WTC11 (cell line): ENCODE data around the gene TMEM245. TPM values are rescaled to one million over a fixed set of nuclear protein-coding genes. Genes with fewer than 3 reads are reported as not detected.

Experiments
- ATAC-seq: fragments of 200-7000 bp; cut with Tn5 transposase; 2 replicates; pipeline ENCODE4 v1.10.0; 2021; ENCODE audit warnings: mild to moderate bottlenecking, moderate library complexity
- CTCF ChIA-PET: fragments of 300-600 bp; sonication (Branson Sonifier 250); formaldehyde crosslinking; loops from one replicate; lab custom pipeline; 2021; ENCODE audit warnings: antibody characterized with exemption; lab: Charles Lee
- POLR2A ChIA-PET: fragments of 350-600 bp; sonication (Branson Sonifier 250); formaldehyde crosslinking; loops from one replicate; lab custom pipeline; 2021; ENCODE audit warnings: antibody characterized with exemption; lab: Charles Lee
- DNase-seq: peaks from one replicate; pipeline ENCODE4 v3.0.0; 2021; ENCODE audit warnings: low spot score
- H3K27ac Mint-ChIP-seq: 2 replicates; pipeline ENCODE4 v1.8.0; 2021; ENCODE audit warnings: mixed read lengths
- H3K27me3 Mint-ChIP-seq: 2 replicates; pipeline ENCODE4 v1.8.0; 2021; ENCODE audit warnings: low read depth, mild to moderate bottlenecking, moderate library complexity, mixed read lengths
- H3K36me3 Mint-ChIP-seq: 2 replicates; pipeline ENCODE4 v1.8.0; 2021; ENCODE audit warnings: mixed read lengths
- H3K4me1 Mint-ChIP-seq: 2 replicates; pipeline ENCODE4 v1.8.0; 2022; ENCODE audit warnings: mixed read lengths
- H3K4me3 Mint-ChIP-seq: 2 replicates; pipeline ENCODE4 v1.8.0; 2021; ENCODE audit warnings: mild to moderate bottlenecking, moderate library complexity, mixed read lengths
- H3K9me3 Mint-ChIP-seq: 2 replicates; pipeline ENCODE4 v1.8.0; 2021; ENCODE audit warnings: mixed read lengths
- ATF2 ChIP-seq: sonication (generic); formaldehyde crosslinking; IDR thresholded peaks from 2 replicates; pipeline ENCODE4 v1.8.1; 2022; ENCODE audit warnings: low read depth, missing genetic modification reagents, borderline replicate concordance
- E2F5 ChIP-seq: sonication (generic); formaldehyde crosslinking; IDR thresholded peaks from 2 replicates; pipeline ENCODE4 v1.8.1; 2022; ENCODE audit warnings: mild to moderate bottlenecking, moderate library complexity, missing genetic modification reagents
- ETV6 ChIP-seq: sonication (generic); formaldehyde crosslinking; IDR thresholded peaks from 2 replicates; pipeline ENCODE4 v1.8.1; 2022; ENCODE audit warnings: mild to moderate bottlenecking, missing genetic modification reagents
- HMGA2 ChIP-seq: fragments of 250-450 bp; sonication (Bioruptor Pico); IDR thresholded peaks from 2 replicates; pipeline ENCODE4 v1.4.0; 2021; ENCODE audit warnings: mild to moderate bottlenecking, moderate library complexity
- HMGXB4 ChIP-seq: sonication (generic); formaldehyde crosslinking; IDR thresholded peaks from 2 replicates; pipeline ENCODE4 v1.8.1; 2023; ENCODE audit warnings: mild to moderate bottlenecking, moderate library complexity, missing genetic modification reagents
- OVOL2 ChIP-seq: fragments of 250-450 bp; sonication (Bioruptor Pico); IDR thresholded peaks from 2 replicates; pipeline ENCODE4 v1.9.0; 2021; ENCODE audit warnings: mild to moderate bottlenecking, borderline replicate concordance
- PRRX2 ChIP-seq: fragments of 250-450 bp; sonication (Bioruptor Pico); IDR thresholded peaks from 2 replicates; pipeline ENCODE4 v1.8.0; 2021; ENCODE audit warnings: mild to moderate bottlenecking
- SMAD4 ChIP-seq: sonication (generic); formaldehyde crosslinking; IDR thresholded peaks from 2 replicates; pipeline ENCODE4 v1.8.0; 2022; ENCODE audit warnings: mild to moderate bottlenecking, missing genetic modification reagents
- SOX15 ChIP-seq: fragments of 250-450 bp; sonication (Bioruptor Pico); IDR thresholded peaks from 2 replicates; pipeline ENCODE4 v1.9.0; 2021; ENCODE audit warnings: mild to moderate bottlenecking
- TCF7 ChIP-seq: sonication (generic); formaldehyde crosslinking; IDR thresholded peaks from 2 replicates; pipeline ENCODE4 v1.8.0; 2022; ENCODE audit warnings: mild to moderate bottlenecking, low read depth, missing genetic modification reagents, moderate library complexity
- ZBTB21 ChIP-seq: sonication (generic); formaldehyde crosslinking; IDR thresholded peaks from 2 replicates; pipeline ENCODE4 v1.8.1; 2023; ENCODE audit warnings: mild to moderate bottlenecking, missing genetic modification reagents, borderline replicate concordance
- ZMAT4 ChIP-seq: fragments of 250-450 bp; sonication (Bioruptor Pico); IDR thresholded peaks from 2 replicates; pipeline ENCODE4 v1.9.0; 2021; ENCODE audit warnings: mild to moderate bottlenecking
- ZNF219 ChIP-seq: sonication (generic); formaldehyde crosslinking; IDR thresholded peaks from 2 replicates; pipeline ENCODE4 v1.8.0; 2023; ENCODE audit warnings: missing genetic modification reagents, mild to moderate bottlenecking, borderline replicate concordance
- ZNF317 ChIP-seq: sonication (generic); formaldehyde crosslinking; IDR thresholded peaks from 2 replicates; pipeline ENCODE4 v1.8.1; 2023; ENCODE audit warnings: low read depth, mild to moderate bottlenecking, moderate library complexity, missing genetic modification reagents, borderline replicate concordance
- ZNF423 ChIP-seq: fragments of 250-450 bp; sonication (Bioruptor Pico); IDR thresholded peaks from 2 replicates; pipeline ENCODE4 v2.1.2; 2022; ENCODE audit warnings: mild to moderate bottlenecking, moderate library complexity
- total RNA-seq: library from RNA; stranded (reverse); gene quantifications from 3 replicates; pipeline ENCODE4 v1.2.3, GENCODE V29; 2021
- TF ChIP-seq, protein P1 (sequence below): sonication (generic); formaldehyde crosslinking; IDR thresholded peaks from 2 replicates; pipeline ENCODE4 v1.8.1; 2023; ENCODE audit warnings: mild to moderate bottlenecking, missing genetic modification reagents, borderline replicate concordance
- TF ChIP-seq, protein P2 (sequence below): sonication (generic); formaldehyde crosslinking; IDR thresholded peaks from 2 replicates; pipeline ENCODE4 v1.8.0; 2022; ENCODE audit warnings: missing genetic modification reagents
- TF ChIP-seq, protein P3 (sequence below): sonication (generic); formaldehyde crosslinking; IDR thresholded peaks from 2 replicates; pipeline ENCODE4 v1.8.0; 2022; ENCODE audit warnings: mild to moderate bottlenecking, missing genetic modification reagents
- TF ChIP-seq, protein P4 (sequence below): sonication (generic); formaldehyde crosslinking; IDR thresholded peaks from 2 replicates; pipeline ENCODE4 v1.8.1; 2023; ENCODE audit warnings: mild to moderate bottlenecking, missing genetic modification reagents

Gene TMEM245
- total RNA-seq, 1 experiment from 2014 or later = 40.8 TPM

- peaks cover 9% of the 10 kb centered on the region for H3K4me1 Mint-ChIP-seq
- peaks cover 7% of the 10 kb centered on the region; the same call in 1 of the 2 replicates for H3K36me3 Mint-ChIP-seq
- H3K27me3 Mint-ChIP-seq = peaks cover 38% of the 10 kb centered on the region
- H3K4me3 Mint-ChIP-seq = no peak overlapping the region
- DNase-seq = no peak
- ChIA-PET POLR2A (no interaction called here), CTCF (no interaction called here)
- TF ChIP-seq, protein P1, sequence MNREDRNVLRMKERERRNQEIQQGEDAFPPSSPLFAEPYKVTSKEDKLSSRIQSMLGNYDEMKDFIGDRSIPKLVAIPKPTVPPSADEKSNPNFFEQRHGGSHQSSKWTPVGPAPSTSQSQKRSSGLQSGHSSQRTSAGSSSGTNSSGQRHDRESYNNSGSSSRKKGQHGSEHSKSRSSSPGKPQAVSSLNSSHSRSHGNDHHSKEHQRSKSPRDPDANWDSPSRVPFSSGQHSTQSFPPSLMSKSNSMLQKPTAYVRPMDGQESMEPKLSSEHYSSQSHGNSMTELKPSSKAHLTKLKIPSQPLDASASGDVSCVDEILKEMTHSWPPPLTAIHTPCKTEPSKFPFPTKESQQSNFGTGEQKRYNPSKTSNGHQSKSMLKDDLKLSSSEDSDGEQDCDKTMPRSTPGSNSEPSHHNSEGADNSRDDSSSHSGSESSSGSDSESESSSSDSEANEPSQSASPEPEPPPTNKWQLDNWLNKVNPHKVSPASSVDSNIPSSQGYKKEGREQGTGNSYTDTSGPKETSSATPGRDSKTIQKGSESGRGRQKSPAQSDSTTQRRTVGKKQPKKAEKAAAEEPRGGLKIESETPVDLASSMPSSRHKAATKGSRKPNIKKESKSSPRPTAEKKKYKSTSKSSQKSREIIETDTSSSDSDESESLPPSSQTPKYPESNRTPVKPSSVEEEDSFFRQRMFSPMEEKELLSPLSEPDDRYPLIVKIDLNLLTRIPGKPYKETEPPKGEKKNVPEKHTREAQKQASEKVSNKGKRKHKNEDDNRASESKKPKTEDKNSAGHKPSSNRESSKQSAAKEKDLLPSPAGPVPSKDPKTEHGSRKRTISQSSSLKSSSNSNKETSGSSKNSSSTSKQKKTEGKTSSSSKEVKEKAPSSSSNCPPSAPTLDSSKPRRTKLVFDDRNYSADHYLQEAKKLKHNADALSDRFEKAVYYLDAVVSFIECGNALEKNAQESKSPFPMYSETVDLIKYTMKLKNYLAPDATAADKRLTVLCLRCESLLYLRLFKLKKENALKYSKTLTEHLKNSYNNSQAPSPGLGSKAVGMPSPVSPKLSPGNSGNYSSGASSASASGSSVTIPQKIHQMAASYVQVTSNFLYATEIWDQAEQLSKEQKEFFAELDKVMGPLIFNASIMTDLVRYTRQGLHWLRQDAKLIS = no peak
- TF ChIP-seq OVOL2 (no peak), ZNF219 (CRISPR knock-in tag) (no peak), PRRX2 (CRISPR knock-in tag) (no peak), HMGXB4 (CRISPR knock-in tag) (no peak), SOX15 (no peak), HMGA2 (no peak), ZBTB21 (CRISPR knock-in tag) (no peak), E2F5 (no peak), TCF7 (CRISPR knock-in tag) (no peak), ZNF423 (CRISPR knock-in tag) (no peak), ZNF317 (no peak), SMAD4 (no peak), ETV6 (CRISPR knock-in tag) (no peak)
- TF ChIP-seq, protein P2, sequence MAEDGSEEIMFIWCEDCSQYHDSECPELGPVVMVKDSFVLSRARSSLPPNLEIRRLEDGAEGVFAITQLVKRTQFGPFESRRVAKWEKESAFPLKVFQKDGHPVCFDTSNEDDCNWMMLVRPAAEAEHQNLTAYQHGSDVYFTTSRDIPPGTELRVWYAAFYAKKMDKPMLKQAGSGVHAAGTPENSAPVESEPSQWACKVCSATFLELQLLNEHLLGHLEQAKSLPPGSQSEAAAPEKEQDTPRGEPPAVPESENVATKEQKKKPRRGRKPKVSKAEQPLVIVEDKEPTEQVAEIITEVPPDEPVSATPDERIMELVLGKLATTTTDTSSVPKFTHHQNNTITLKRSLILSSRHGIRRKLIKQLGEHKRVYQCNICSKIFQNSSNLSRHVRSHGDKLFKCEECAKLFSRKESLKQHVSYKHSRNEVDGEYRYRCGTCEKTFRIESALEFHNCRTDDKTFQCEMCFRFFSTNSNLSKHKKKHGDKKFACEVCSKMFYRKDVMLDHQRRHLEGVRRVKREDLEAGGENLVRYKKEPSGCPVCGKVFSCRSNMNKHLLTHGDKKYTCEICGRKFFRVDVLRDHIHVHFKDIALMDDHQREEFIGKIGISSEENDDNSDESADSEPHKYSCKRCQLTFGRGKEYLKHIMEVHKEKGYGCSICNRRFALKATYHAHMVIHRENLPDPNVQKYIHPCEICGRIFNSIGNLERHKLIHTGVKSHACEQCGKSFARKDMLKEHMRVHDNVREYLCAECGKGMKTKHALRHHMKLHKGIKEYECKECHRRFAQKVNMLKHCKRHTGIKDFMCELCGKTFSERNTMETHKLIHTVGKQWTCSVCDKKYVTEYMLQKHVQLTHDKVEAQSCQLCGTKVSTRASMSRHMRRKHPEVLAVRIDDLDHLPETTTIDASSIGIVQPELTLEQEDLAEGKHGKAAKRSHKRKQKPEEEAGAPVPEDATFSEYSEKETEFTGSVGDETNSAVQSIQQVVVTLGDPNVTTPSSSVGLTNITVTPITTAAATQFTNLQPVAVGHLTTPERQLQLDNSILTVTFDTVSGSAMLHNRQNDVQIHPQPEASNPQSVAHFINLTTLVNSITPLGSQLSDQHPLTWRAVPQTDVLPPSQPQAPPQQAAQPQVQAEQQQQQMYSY (CRISPR knock-in tag) = no peak
- TF ChIP-seq, protein P3, sequence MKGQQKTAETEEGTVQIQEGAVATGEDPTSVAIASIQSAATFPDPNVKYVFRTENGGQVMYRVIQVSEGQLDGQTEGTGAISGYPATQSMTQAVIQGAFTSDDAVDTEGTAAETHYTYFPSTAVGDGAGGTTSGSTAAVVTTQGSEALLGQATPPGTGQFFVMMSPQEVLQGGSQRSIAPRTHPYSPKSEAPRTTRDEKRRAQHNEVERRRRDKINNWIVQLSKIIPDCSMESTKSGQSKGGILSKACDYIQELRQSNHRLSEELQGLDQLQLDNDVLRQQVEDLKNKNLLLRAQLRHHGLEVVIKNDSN (CRISPR knock-in tag) = no peak
- peaks cover 11% of the 10 kb centered on the region for H3K9me3 Mint-ChIP-seq
- H3K27ac Mint-ChIP-seq = no peak overlapping the region
- ATAC-seq = no peak
These were observed 43.4 kb upstream of the TMEM245 start for GRCh38 chr9:109163194-109163593.

GRCh38 chr9:109162677-109163076 is 42.9 kb upstream of the TMEM245 start:
- Mint-ChIP-seq H3K4me3 (no peak overlapping the region), H3K9me3 (peaks cover 11% of the 10 kb centered on the region), H3K27me3 (peaks cover 32% of the 10 kb centered on the region), H3K36me3 (peaks cover 7% of the 10 kb centered on the region; the same call in 1 of the 2 replicates), H3K27ac (no peak overlapping the region), H3K4me1 (peaks cover 9% of the 10 kb centered on the region)
- ChIA-PET CTCF (no interaction called here), POLR2A (no interaction called here)
- ATAC-seq (no peak), DNase-seq (no peak)
- TF ChIP-seq ZMAT4 (CRISPR knock-in tag) (no peak), ATF2 (no peak), HMGXB4 (CRISPR knock-in tag) (no peak), HMGA2 (no peak)
- TF ChIP-seq, protein P4, sequence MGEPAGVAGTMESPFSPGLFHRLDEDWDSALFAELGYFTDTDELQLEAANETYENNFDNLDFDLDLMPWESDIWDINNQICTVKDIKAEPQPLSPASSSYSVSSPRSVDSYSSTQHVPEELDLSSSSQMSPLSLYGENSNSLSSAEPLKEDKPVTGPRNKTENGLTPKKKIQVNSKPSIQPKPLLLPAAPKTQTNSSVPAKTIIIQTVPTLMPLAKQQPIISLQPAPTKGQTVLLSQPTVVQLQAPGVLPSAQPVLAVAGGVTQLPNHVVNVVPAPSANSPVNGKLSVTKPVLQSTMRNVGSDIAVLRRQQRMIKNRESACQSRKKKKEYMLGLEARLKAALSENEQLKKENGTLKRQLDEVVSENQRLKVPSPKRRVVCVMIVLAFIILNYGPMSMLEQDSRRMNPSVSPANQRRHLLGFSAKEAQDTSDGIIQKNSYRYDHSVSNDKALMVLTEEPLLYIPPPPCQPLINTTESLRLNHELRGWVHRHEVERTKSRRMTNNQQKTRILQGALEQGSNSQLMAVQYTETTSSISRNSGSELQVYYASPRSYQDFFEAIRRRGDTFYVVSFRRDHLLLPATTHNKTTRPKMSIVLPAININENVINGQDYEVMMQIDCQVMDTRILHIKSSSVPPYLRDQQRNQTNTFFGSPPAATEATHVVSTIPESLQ (CRISPR knock-in tag) = no peak
